K562 (cell line): ENCODE data around the gene DNAJC2. TPM values are rescaled to one million over a fixed set of nuclear protein-coding genes. Genes with fewer than 3 reads are reported as not detected.

Source experiments
- DACH1 ChIP-seq: fragments of 450-650 bp; IDR thresholded peaks from 2 replicates; pipeline ENCODE4 v1.6.1; 2018; ENCODE audit not compliant: partially characterized antibody
- MYC ChIP-seq, 2 experiments: fragments of 250-450 bp in 1 of 2; sonication (Bioruptor Pico) in 1 of 2; IDR thresholded peaks; 2 replicates each; pipeline versions ENCODE4 v1.5.1 to v1.6.1; 2012 to 2021; ENCODE audit warnings: low read depth in 2 of 2, borderline replicate concordance in 1 of 2, improper control_type of control experiment in 1 of 2, low read length in 1 of 2, mild to moderate bottlenecking in 1 of 2, moderate library complexity in 1 of 2
- NFXL1 ChIP-seq: fragments of 450-650 bp; formaldehyde crosslinking; IDR thresholded peaks from 2 replicates; pipeline ENCODE4 v1.4.0; 2021; ENCODE audit warnings: mild to moderate bottlenecking
- RBM14 ChIP-seq: fragments of 200-400 bp; formaldehyde crosslinking; IDR thresholded peaks from 2 replicates; pipeline ENCODE4 v1.6.1; 2018; ENCODE audit warnings: low read depth, mild to moderate bottlenecking, low read length, moderate library complexity, borderline replicate concordance; ENCODE audit not compliant: insufficient read depth
- YY1 ChIP-seq, 3 experiments: IDR thresholded peaks; 2 replicates each; pipeline ENCODE4 v1.6.1; 2011; ENCODE audit warnings: low read length in 2 of 3, mild to moderate bottlenecking in 2 of 3, moderate library complexity in 2 of 3, borderline replicate concordance in 1 of 3, control low read depth in 1 of 3, low read depth in 1 of 3; ENCODE audit not compliant: insufficient read depth in 3 of 3, insufficient replicate concordance in 2 of 3, control insufficient read depth in 1 of 3, insufficient read length in 1 of 3; ENCODE audit errors: extremely low read depth in 1 of 3
- ZNF165 ChIP-seq: fragments of 250-450 bp; sonication (Bioruptor Pico); IDR thresholded peaks from 2 replicates; pipeline ENCODE4 v1.4.0; 2020; ENCODE audit warnings: borderline replicate concordance
- ZNF217 ChIP-seq: sonication (generic); formaldehyde crosslinking; IDR thresholded peaks from 2 replicates; pipeline ENCODE4 v1.8.0; 2022; ENCODE audit warnings: mild to moderate bottlenecking, missing genetic modification reagents
- ZNF347 ChIP-seq: fragments of 450-650 bp; formaldehyde crosslinking; IDR thresholded peaks from 2 replicates; pipeline ENCODE4 v1.4.0; 2020; ENCODE audit warnings: low read depth, mild to moderate bottlenecking, moderate library complexity
- polyA plus RNA-seq, 8 experiments: library from polyadenylated mRNA; depleted of rRNA in 4 of 8; stranded (reverse) in 5 of 8; unstranded in 3 of 8; fragments of >200 nt; fragmentation: Nextera tagmentation in 2 of 8; fragmentation: Illumina TruSeq in 1 of 8; extraction: Ambion mirVana in 2 of 8; extraction: Trizol in 1 of 8; gene quantifications; 2 replicates each; pipeline versions ENCODE4 v1.2.1 to v1.2.3, GENCODE V29; 2011 to 2014; ENCODE audit warnings: inconsistent platforms in 1 of 8, missing spikeins in 1 of 8
- total RNA-seq, 7 experiments: library from RNA; depleted of rRNA in 6 of 7; stranded (reverse); fragments of >200 nt in 6 of 7; fragmentation: Illumina TruSeq in 2 of 7; extraction: Trizol in 2 of 7; gene quantifications; 2 replicates each; pipeline versions ENCODE4 v1.2.1 to v1.2.3, GENCODE V29; 2011 to 2021; ENCODE audit warnings: low replicate concordance in 1 of 7
- TF ChIP-seq, protein P1 (sequence below): fragments of 200-400 bp; formaldehyde crosslinking; IDR thresholded peaks from 2 replicates; pipeline ENCODE4 v1.6.1; 2017; ENCODE audit warnings: mild to moderate bottlenecking, low read depth, low read length, moderate library complexity
- TF ChIP-seq, protein P2 (sequence below): fragments of 200-800 bp; sonication (Bioruptor generic); IDR thresholded peaks from 2 replicates; pipeline ENCODE4 v1.6.1; 2017; ENCODE audit warnings: missing genetic modification characterization, missing compliant biosample characterization
- TF ChIP-seq, protein P3 (sequence below), 2 experiments: fragments of 450-650 bp; IDR thresholded peaks; 2 replicates each; pipeline ENCODE4 v1.6.1; 2016; ENCODE audit warnings: mild to moderate bottlenecking in 2 of 2, borderline replicate concordance in 1 of 2, low read depth in 1 of 2, moderate library complexity in 1 of 2

DNAJC2 gene
- total and polyA plus RNA-seq, 9 of the 15 experiments (the other 6 are each of a cell fraction or from before 2014, with no cell fraction given): 40.2 to 157 (median 92.1) TPM

DNA sequence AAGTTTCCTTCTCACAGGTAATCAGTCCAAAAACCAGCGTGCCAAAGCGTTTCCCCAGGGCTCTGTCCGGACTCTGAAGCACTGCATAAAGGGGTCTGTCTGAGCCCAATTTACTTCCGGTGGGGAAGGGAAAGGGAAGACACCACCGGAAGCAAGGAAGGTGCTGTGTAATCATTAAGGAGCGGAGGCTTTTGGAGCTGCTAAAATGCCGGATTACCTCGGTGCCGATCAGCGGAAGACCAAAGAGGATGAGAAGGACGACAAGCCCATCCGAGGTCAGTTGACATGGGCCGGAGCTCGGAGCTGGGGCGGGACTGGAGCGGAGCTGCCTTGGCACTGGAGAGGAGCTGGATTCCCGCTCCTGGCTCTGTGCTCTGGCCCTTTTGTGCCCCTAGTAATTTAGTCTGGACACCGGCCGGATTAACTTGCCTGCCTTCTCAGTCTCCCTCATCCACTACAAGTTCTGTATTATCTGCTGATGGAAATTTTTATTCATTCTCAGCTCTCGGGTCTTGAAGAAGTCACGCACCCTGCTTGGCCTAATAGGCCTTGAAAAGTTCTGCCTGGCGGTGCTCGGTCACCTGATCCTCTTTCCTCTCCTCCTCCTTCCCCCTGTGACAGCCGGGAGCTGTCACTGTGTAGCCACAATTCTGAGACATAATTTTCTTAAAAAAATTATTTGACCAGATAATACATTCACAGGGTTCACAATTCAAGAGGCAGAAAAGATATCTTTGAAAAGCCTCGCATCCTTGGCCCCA lies 3.1 kb upstream of the DNAJC2 start, which contains the start of gene PSMC2 (continued):
- TF ChIP-seq, protein P1, sequence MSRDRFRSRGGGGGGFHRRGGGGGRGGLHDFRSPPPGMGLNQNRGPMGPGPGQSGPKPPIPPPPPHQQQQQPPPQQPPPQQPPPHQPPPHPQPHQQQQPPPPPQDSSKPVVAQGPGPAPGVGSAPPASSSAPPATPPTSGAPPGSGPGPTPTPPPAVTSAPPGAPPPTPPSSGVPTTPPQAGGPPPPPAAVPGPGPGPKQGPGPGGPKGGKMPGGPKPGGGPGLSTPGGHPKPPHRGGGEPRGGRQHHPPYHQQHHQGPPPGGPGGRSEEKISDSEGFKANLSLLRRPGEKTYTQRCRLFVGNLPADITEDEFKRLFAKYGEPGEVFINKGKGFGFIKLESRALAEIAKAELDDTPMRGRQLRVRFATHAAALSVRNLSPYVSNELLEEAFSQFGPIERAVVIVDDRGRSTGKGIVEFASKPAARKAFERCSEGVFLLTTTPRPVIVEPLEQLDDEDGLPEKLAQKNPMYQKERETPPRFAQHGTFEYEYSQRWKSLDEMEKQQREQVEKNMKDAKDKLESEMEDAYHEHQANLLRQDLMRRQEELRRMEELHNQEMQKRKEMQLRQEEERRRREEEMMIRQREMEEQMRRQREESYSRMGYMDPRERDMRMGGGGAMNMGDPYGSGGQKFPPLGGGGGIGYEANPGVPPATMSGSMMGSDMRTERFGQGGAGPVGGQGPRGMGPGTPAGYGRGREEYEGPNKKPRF: no peak
- TF ChIP-seq, protein P2, sequence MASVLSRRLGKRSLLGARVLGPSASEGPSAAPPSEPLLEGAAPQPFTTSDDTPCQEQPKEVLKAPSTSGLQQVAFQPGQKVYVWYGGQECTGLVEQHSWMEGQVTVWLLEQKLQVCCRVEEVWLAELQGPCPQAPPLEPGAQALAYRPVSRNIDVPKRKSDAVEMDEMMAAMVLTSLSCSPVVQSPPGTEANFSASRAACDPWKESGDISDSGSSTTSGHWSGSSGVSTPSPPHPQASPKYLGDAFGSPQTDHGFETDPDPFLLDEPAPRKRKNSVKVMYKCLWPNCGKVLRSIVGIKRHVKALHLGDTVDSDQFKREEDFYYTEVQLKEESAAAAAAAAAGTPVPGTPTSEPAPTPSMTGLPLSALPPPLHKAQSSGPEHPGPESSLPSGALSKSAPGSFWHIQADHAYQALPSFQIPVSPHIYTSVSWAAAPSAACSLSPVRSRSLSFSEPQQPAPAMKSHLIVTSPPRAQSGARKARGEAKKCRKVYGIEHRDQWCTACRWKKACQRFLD: no peak
- TF ChIP-seq NFXL1: no peak
- TF ChIP-seq, protein P3, sequence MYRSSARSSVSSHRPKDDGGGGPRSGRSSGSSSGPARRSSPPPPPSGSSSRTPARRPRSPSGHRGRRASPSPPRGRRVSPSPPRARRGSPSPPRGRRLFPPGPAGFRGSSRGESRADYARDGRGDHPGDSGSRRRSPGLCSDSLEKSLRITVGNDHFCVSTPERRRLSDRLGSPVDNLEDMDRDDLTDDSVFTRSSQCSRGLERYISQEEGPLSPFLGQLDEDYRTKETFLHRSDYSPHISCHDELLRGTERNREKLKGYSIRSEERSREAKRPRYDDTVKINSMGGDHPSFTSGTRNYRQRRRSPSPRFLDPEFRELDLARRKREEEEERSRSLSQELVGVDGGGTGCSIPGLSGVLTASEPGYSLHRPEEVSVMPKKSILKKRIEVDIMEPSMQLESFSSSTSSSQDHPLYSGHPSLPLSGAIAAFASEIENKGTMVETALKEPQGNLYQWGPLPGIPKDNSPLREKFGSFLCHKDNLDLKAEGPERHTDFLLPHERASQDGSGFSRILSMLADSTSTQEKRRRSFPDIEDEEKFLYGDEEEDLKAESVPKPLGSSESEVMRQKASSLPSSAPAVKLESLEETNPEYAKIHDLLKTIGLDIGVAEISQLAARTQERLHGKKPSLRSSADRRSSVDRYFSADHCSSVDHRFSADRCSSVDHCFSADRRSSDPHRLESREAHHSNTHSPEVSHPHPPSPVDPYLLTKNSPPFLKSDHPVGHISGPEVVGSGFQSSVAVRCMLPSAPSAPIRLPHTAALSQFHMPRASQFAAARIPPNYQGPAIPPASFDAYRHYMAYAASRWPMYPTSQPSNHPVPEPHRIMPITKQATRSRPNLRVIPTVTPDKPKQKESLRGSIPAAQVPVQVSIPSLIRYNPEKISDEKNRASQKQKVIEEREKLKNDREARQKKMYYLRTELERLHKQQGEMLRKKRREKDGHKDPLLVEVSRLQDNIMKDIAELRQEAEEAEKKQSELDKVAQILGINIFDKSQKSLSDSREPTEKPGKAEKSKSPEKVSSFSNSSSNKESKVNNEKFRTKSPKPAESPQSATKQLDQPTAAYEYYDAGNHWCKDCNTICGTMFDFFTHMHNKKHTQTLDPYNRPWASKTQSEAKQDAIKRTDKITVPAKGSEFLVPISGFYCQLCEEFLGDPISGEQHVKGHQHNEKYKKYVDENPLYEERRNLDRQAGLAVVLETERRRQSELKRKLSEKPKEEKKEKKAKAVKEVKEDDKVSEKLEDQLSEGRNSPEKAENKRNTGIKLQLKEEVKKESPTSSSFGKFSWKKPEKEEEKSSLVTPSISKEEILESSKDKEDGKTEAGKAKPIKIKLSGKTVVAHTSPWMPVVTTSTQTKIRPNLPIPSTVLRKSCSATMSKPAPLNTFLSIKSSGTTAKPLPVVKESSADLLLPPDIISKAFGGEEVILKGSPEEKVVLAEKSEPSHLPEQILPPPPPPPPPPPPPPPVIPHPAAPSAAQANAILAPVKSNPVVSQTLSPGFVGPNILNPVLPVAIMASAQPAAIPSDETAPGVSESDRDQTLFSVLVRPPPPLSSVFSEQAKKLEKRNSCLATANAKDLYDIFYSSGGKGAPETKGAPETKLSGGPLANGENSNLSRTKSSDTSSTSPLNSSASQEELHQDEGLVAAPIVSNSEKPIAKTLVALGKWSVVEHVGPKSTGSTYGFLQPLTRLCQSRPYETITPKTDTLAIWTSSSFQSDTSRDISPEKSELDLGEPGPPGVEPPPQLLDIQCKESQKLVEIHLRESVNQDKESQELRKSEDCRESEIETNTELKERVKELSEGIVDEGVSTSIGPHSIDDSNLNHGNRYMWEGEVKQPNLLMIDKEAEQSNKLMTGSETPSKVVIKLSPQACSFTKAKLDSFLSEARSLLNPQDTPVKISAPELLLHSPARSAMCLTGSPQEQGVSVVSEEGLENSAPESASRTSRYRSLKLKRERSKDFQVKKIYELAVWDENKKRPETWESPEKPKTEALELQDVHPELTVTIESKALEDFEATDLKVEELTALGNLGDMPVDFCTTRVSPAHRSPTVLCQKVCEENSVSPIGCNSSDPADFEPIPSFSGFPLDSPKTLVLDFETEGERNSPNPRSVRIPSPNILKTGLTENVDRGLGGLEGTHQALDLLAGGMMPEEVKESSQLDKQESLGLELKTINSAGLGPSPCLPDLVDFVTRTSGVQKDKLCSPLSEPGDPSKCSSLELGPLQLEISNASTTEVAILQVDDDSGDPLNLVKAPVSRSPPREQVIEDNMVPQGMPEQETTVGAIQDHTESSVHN (IDR thresholded peaks at IDR 0.05; ENCODE audit: borderline replicate concordance in 1 of 2, low read depth in 1 of 2): 0 out of 4 replicates have a peak, but pooled peaks of 1 of the 2 experiments have one; percentile 25
- no peak for TF ChIP-seq ZNF217 (CRISPR knock-in tag)
- TF ChIP-seq ZNF165 (CRISPR knock-in tag): no peak
- TF ChIP-seq ZNF347 (CRISPR knock-in tag): no peak
- no peak for TF ChIP-seq DACH1
- TF ChIP-seq MYC (IDR thresholded peaks at IDR 0.05; ENCODE audit: low read depth, low read length): peak; percentile 77
- peak; percentile 65; the same call in 1 of the 2 replicates for TF ChIP-seq MYC (CRISPR knock-in tag; IDR thresholded peaks at IDR 0.05; ENCODE audit: borderline replicate concordance, low read depth)
- TF ChIP-seq YY1 (IDR thresholded peaks at IDR 0.05; ENCODE audit: borderline replicate concordance in 1 of 3, control insufficient read depth in 1 of 3, extremely low read depth in 1 of 3, insufficient read depth in 3 of 3, insufficient read length in 1 of 3, insufficient replicate concordance in 2 of 3, low read depth in 1 of 3, low read length in 2 of 3): peak in 2 of 3 experiments; percentile 65 to 79
- no peak for TF ChIP-seq RBM14
